Left ventricle myocardium inferior (tissue), 1 donor: Measurements from ENCODE around the gene ERCC5. TPM values are rescaled to one million over a fixed set of nuclear protein-coding genes. Genes with fewer than 3 reads are reported as not detected.

ENCODE experiments used
- DNase-seq: peaks from one replicate; pipeline ENCODE4 v3.0.0-alpha.2; 2020
- H3K27ac ChIP-seq: fragments of 200-600 bp; replicated peaks from 2 replicates; pipeline ENCODE4 v1.8.0; 2021
- H3K27me3 ChIP-seq: fragments of 200-600 bp; 2 replicates; pipeline ENCODE4 v1.8.0; 2021; ENCODE audit warnings: low read depth
- H3K36me3 ChIP-seq: fragments of 200-600 bp; 2 replicates; pipeline ENCODE4 v1.8.0; 2021
- H3K4me1 ChIP-seq: fragments of 200-600 bp; 2 replicates; pipeline ENCODE4 v1.8.0; 2021
- H3K4me3 ChIP-seq: fragments of 200-600 bp; 2 replicates; pipeline ENCODE4 v1.8.0; 2021; ENCODE audit warnings: mild to moderate bottlenecking, moderate library complexity
- H3K9me3 ChIP-seq: fragments of 200-600 bp; replicated peaks from 2 replicates; pipeline ENCODE4 v1.8.0; 2021
- CTCF ChIP-seq: fragments of 200-600 bp; IDR thresholded peaks from 2 replicates; pipeline ENCODE4 v1.8.0; 2021; ENCODE audit warnings: antibody characterized with exemption, mild to moderate bottlenecking, borderline replicate concordance
- intact Hi-C: fragments of 100-400 bp; cut with micrococcal nuclease; formaldehyde crosslinking; loops from one replicate; pipeline ENCODE4 v1.11.0; 2022
- total RNA-seq: library from RNA; stranded (reverse); fragmentation: NEBNext Ultra II Directional; extraction: Animal tissue kit (Norgen Biotek cat#: 25700); gene quantifications from one replicate; pipeline ENCODE4 v1.2.1, GENCODE V29; 2021
- donor health status: DM: no; HTN: yes; CAD: no; lungs with severe emphysema.

The ERCC5 gene
- total RNA-seq, 1 donor from 2014 or later: 30.4 TPM

DNA sequence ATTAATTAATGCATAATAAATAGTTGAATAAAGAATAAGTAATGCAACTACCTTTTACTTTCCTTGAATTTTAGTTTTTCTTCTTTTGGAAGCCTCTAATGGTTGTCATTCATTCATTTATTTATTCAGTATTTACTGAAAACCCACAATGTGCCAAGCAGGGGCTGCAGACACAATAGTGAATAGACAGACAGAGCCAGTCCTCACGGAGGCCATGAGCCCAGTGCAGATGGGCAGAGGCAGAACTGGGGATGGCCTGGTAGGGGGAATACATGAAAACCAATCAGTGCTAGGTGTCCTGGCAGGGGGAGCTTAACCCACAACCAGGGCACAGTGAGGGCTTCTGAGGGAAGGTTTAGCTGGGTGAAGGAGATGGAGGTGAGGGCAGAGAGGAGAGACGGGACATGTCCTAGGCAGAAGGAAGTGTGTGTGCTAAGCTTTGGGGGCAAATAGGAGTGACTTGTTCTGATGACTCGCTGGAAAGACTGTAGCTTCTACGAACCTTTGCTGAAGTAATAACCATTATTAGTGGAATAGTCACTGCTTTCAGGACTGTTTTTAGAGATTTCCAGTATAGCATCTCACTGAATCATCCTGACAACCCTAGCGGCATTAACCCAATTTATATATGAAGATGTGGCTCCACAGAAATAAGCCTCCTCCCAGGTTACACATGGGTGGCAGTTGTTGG lies 55.9 kb downstream of the ERCC5 start:
- H3K4me1 ChIP-seq: peaks cover 44% of the 10 kb centered on the region
- no peak overlapping the region for H3K27ac ChIP-seq
- intact Hi-C loops: no loop called here
- DNase-seq: no peak
- H3K9me3 ChIP-seq: no peaks in the 10 kb centered on the region
- H3K36me3 ChIP-seq: no peaks in the 10 kb centered on the region
- TF ChIP-seq CTCF: no peak
- no peak overlapping the region for H3K4me3 ChIP-seq
- no peaks in the 10 kb centered on the region for H3K27me3 ChIP-seq

DNA sequence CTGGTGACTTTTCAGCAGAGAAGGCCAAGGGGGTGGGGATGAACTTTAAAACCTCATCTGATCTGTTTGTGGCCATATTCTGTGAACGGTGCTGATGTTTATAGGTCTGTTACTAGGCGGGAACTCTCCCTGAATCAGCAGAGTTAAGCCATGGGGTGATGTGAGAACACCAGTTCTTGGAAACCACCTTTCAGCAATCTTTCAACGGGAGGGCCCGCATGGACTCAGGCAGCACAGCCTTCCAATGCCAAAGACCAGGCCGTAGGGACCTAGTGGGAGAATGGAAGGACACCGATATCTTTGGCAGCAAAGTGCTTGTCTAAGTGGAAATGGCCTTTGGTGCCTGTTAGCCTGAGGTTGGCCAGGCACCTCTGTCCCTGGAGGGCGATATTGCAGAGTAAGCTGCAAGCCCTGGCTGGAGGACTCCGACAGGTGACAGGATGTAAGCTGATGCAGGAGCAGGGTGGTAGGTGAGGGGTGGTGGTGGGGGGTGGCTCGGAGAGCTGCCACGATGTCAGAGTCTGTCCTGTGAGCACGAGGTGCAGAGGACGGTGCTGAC lies 57.0 kb downstream of the ERCC5 start:
- intact Hi-C loops: no loop called here
- TF ChIP-seq CTCF: no peak
- DNase-seq: peak; percentile 22
- no peak overlapping the region for H3K4me3 ChIP-seq
- peaks cover 37% of the 10 kb centered on the region for H3K4me1 ChIP-seq
- H3K27me3 ChIP-seq: no peaks in the 10 kb centered on the region
- H3K36me3 ChIP-seq: no peaks in the 10 kb centered on the region
- H3K9me3 ChIP-seq: no peaks in the 10 kb centered on the region
- peak overlapping the region; percentile 62 for H3K27ac ChIP-seq

- H3K27me3 ChIP-seq: no peaks in the 10 kb centered on the region
- no peaks in the 10 kb centered on the region for H3K36me3 ChIP-seq
- H3K4me1 ChIP-seq: peaks cover 27% of the 10 kb centered on the region
- no peak for DNase-seq
- peak; percentile 44 for TF ChIP-seq CTCF
- H3K9me3 ChIP-seq: no peaks in the 10 kb centered on the region
- H3K4me3 ChIP-seq: no peak overlapping the region
- intact Hi-C loops: no loop called here
- no peak overlapping the region for H3K27ac ChIP-seq
Observed at GRCh38 chr13:102903659-102904407, 58.0 kb downstream of the ERCC5 start.

DNA sequence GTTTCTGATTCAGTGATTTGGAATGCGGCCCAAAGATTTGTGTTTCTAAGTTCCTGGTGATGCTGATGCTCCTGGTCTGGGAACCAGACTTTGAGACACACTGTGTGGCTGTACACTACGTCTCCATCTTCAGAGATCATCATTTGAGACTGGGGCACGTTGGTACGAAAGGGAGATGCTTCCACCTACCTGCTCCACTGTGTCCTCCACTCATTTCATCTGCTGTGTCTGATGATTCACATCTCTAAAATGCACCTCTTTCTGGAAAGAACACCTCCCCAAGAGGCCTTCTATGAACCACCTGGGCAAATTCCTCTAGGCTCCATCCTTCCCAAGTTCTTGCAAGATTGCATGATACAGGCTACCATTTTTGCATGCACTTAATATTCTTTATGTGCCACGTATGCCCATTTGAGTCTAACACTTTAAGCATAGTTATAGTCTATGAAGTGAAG lies 58.6 kb downstream of the ERCC5 start:
- intact Hi-C loops: no loop called here
- H3K4me3 ChIP-seq: no peak overlapping the region
- no peak for DNase-seq

More for the DNA sequence above, 58.6 kb downstream of the ERCC5 start:
- Histone ChIP-seq H3K9me3 (no peaks in the 10 kb centered on the region), H3K4me1 (peaks cover 26% of the 10 kb centered on the region), H3K27me3 (no peaks in the 10 kb centered on the region), H3K27ac (no peak overlapping the region), H3K36me3 (no peaks in the 10 kb centered on the region)
- no peak for TF ChIP-seq CTCF
